Measurements from ENCODE around the gene FLRT2. TPM values are rescaled to one million over a fixed set of nuclear protein-coding genes. Genes with fewer than 3 reads are reported as not detected.

The FLRT2 gene
- total RNA-seq, 1 donor from 2014 or later, result 168 TPM

GRCh38 chr14:85516239-85517113, 13.5 kb upstream of the FLRT2 start:
- TF ChIP-seq CTCF (IDR thresholded peaks at IDR 0.05), result no peak
- no peak overlapping the region for H3K4me3 Mint-ChIP-seq (ENCODE audit: unreplicated experiment)
- peaks cover 7% of the 10 kb centered on the region for H3K9me3 Mint-ChIP-seq (ENCODE audit: unreplicated experiment)
- H3K27me3 Mint-ChIP-seq (ENCODE audit: unreplicated experiment), result no peaks in the 10 kb centered on the region
- no peaks in the 10 kb centered on the region for H3K36me3 Mint-ChIP-seq (ENCODE audit: unreplicated experiment)
- peaks cover 33% of the 10 kb centered on the region for H3K4me1 Mint-ChIP-seq (ENCODE audit: unreplicated experiment)
- H3K27ac Mint-ChIP-seq (ENCODE audit: unreplicated experiment), result peak overlapping the region; percentile 81
- DNase-seq (ENCODE audit: extremely low spot score, unreplicated experiment), result no peak

- Mint-ChIP-seq H3K27ac (ENCODE audit: unreplicated experiment) (peak overlapping the region; percentile 81), H3K4me1 (ENCODE audit: unreplicated experiment) (peaks cover 34% of the 10 kb centered on the region), H3K4me3 (ENCODE audit: unreplicated experiment) (no peak overlapping the region), H3K27me3 (ENCODE audit: unreplicated experiment) (no peaks in the 10 kb centered on the region), H3K9me3 (ENCODE audit: unreplicated experiment) (peaks cover 3% of the 10 kb centered on the region), H3K36me3 (ENCODE audit: unreplicated experiment) (no peaks in the 10 kb centered on the region)
- DNase-seq (ENCODE audit: extremely low spot score, unreplicated experiment), result no peak
- TF ChIP-seq CTCF (IDR thresholded peaks at IDR 0.05), result no peak
Measured at GRCh38 chr14:85517114-85517688, 12.7 kb upstream of the FLRT2 start.

GRCh38 chr14:85519661-85520305, 10.2 kb upstream of the FLRT2 start:
- Mint-ChIP-seq H3K9me3 (ENCODE audit: unreplicated experiment) (peaks cover 3% of the 10 kb centered on the region), H3K36me3 (ENCODE audit: unreplicated experiment) (no peaks in the 10 kb centered on the region), H3K4me3 (ENCODE audit: unreplicated experiment) (no peak overlapping the region), H3K27ac (ENCODE audit: unreplicated experiment) (no peak overlapping the region), H3K4me1 (ENCODE audit: unreplicated experiment) (peaks cover 34% of the 10 kb centered on the region), H3K27me3 (ENCODE audit: unreplicated experiment) (no peaks in the 10 kb centered on the region)
- no peak for TF ChIP-seq CTCF (IDR thresholded peaks at IDR 0.05)
- DNase-seq (ENCODE audit: extremely low spot score, unreplicated experiment), result no peak

GRCh38 chr14:85520581-85520980, 9.4 kb upstream of the FLRT2 start:
- Mint-ChIP-seq H3K27me3 (ENCODE audit: unreplicated experiment) (no peaks in the 10 kb centered on the region), H3K4me1 (ENCODE audit: unreplicated experiment) (peaks cover 34% of the 10 kb centered on the region), H3K27ac (ENCODE audit: unreplicated experiment) (no peak overlapping the region), H3K4me3 (ENCODE audit: unreplicated experiment) (no peak overlapping the region), H3K9me3 (ENCODE audit: unreplicated experiment) (peaks cover 3% of the 10 kb centered on the region), H3K36me3 (ENCODE audit: unreplicated experiment) (no peaks in the 10 kb centered on the region)
- no peak for DNase-seq (ENCODE audit: extremely low spot score, unreplicated experiment)
- TF ChIP-seq CTCF (IDR thresholded peaks at IDR 0.05), result no peak

GRCh38 chr14:85523624-85524023, 6.3 kb upstream of the FLRT2 start:
- no peak overlapping the region for H3K4me3 Mint-ChIP-seq (ENCODE audit: unreplicated experiment)
- peaks cover 3% of the 10 kb centered on the region for H3K9me3 Mint-ChIP-seq (ENCODE audit: unreplicated experiment)
- no peaks in the 10 kb centered on the region for H3K27me3 Mint-ChIP-seq (ENCODE audit: unreplicated experiment)
- TF ChIP-seq CTCF (IDR thresholded peaks at IDR 0.05), result no peak
- H3K27ac Mint-ChIP-seq (ENCODE audit: unreplicated experiment), result no peak overlapping the region
- no peaks in the 10 kb centered on the region for H3K36me3 Mint-ChIP-seq (ENCODE audit: unreplicated experiment)
- DNase-seq (ENCODE audit: extremely low spot score, unreplicated experiment), result no peak
- peaks cover 38% of the 10 kb centered on the region for H3K4me1 Mint-ChIP-seq (ENCODE audit: unreplicated experiment)
